GM23338 (cell line): ENCODE results near the gene MORN4. TPM values are rescaled to one million over a fixed set of nuclear protein-coding genes. Genes with fewer than 3 reads are reported as not detected.

Experiments used
- ATAC-seq: fragments of 200-7000 bp; cut with Tn5 transposase; 3 replicates; pipeline ENCODE4 v1.9.1; 2020
- DNase-seq: peaks from one replicate; pipeline ENCODE4 v3.0.0-alpha.2; 2015; ENCODE audit warnings: low spot score
- H2AFZ ChIP-seq: fragments of 200-600 bp; sonication (generic); 2 replicates; pipeline ENCODE4 v1.8.0; 2016; ENCODE audit warnings: antibody characterized with exemption, mild to moderate bottlenecking, moderate library complexity
- H3F3A ChIP-seq: fragments of 200-600 bp; sonication (generic); replicated peaks from 2 replicates; pipeline ENCODE4 v1.8.0; 2017; ENCODE audit warnings: antibody characterized with exemption, mixed run types, low read depth
- H3K27ac ChIP-seq: fragments of 200-600 bp; sonication (generic); 2 replicates; pipeline ENCODE4 v1.6.1; 2016; ENCODE audit warnings: low read depth
- H3K27me3 ChIP-seq: fragments of 200-600 bp; sonication (generic); 2 replicates; pipeline ENCODE4 v1.8.0; 2016; ENCODE audit warnings: mild to moderate bottlenecking, mixed run types, moderate library complexity; ENCODE audit not compliant: insufficient read depth
- H3K36me3 ChIP-seq: fragments of 200-600 bp; sonication (generic); 2 replicates; pipeline ENCODE4 v1.8.0; 2016; ENCODE audit warnings: mild to moderate bottlenecking; ENCODE audit not compliant: insufficient read depth
- H3K4me1 ChIP-seq: fragments of 200-600 bp; sonication (generic); 2 replicates; pipeline ENCODE4 v1.8.0; 2016; ENCODE audit warnings: mild to moderate bottlenecking, moderate library complexity; ENCODE audit not compliant: insufficient read depth
- H3K4me2 ChIP-seq: fragments of 200-600 bp; sonication (generic); 2 replicates; pipeline ENCODE4 v1.7.1; 2017; ENCODE audit warnings: mixed run types
- H3K4me3 ChIP-seq: fragments of 200-600 bp; sonication (generic); 2 replicates; pipeline ENCODE4 v1.6.1; 2016; ENCODE audit warnings: mixed run types
- H3K79me2 ChIP-seq: fragments of 200-600 bp; sonication (generic); replicated peaks from 2 replicates; pipeline ENCODE4 v1.8.0; 2017; ENCODE audit warnings: mild to moderate bottlenecking; ENCODE audit not compliant: insufficient read depth
- H3K9me2 ChIP-seq: fragments of 200-600 bp; sonication (generic); 2 replicates; pipeline ENCODE4 v1.8.0; 2017; ENCODE audit not compliant: insufficient read depth
- H4K20me1 ChIP-seq: fragments of 200-600 bp; sonication (generic); replicated peaks from 2 replicates; pipeline ENCODE4 v1.8.0; 2017; ENCODE audit warnings: mild to moderate bottlenecking; ENCODE audit not compliant: insufficient read depth
- H3K27ac Mint-ChIP-seq: 2 replicates; pipeline ENCODE4 v1.8.0; 2020; ENCODE audit warnings: inconsistent platforms, mild to moderate bottlenecking, moderate library complexity, mixed read lengths
- H3K27me3 Mint-ChIP-seq: 3 replicates; pipeline ENCODE4 v1.8.0; 2022; ENCODE audit warnings: low read depth, mild to moderate bottlenecking, moderate library complexity, mixed read lengths, inconsistent platforms; ENCODE audit not compliant: insufficient read depth, poor library complexity
- H3K36me3 Mint-ChIP-seq: 3 replicates; pipeline ENCODE4 v1.8.0; 2021; ENCODE audit warnings: low read depth, mild to moderate bottlenecking, inconsistent platforms, moderate library complexity, mixed read lengths
- H3K4me1 Mint-ChIP-seq: 3 replicates; pipeline ENCODE4 v1.8.0; 2020; ENCODE audit warnings: mild to moderate bottlenecking, inconsistent platforms, mixed read lengths
- H3K4me3 Mint-ChIP-seq: 3 replicates; pipeline ENCODE4 v1.8.0; 2021; ENCODE audit warnings: moderate library complexity, mild to moderate bottlenecking, inconsistent platforms, mixed read lengths
- H3K9me3 Mint-ChIP-seq: 3 replicates; pipeline ENCODE4 v1.8.0; 2020; ENCODE audit warnings: moderate library complexity, mild to moderate bottlenecking, inconsistent platforms, mixed read lengths
- CREB1 ChIP-seq: fragments of 250-450 bp; sonication (Bioruptor Pico); IDR thresholded peaks from 2 replicates; pipeline ENCODE4 v1.5.0; 2020; ENCODE audit warnings: low read depth, mild to moderate bottlenecking, moderate library complexity
- CTCF ChIP-seq, 2 experiments: fragments of 200-600 bp in 1 of 2; sonication (generic) in 1 of 2; conservative IDR thresholded peaks; 2 replicates each; pipeline versions ENCODE4 v1.5.1 to v1.6.1; 2016 to 2017; ENCODE audit warnings: antibody characterized with exemption in 2 of 2, low read depth in 2 of 2, mild to moderate bottlenecking in 2 of 2, moderate library complexity in 1 of 2
- ETS1 ChIP-seq: IDR thresholded peaks from 2 replicates; pipeline ENCODE4 v1.6.1; 2016; ENCODE audit warnings: antibody characterized with exemption
- EZH2 ChIP-seq: fragments of 200-600 bp; sonication (generic); IDR thresholded peaks from one replicate; pipeline ENCODE4 v1.8.0; 2017; ENCODE audit warnings: antibody characterized with exemption, mild to moderate bottlenecking, low read depth; ENCODE audit not compliant: unreplicated experiment
- EZH2phosphoT487 ChIP-seq: fragments of 200-600 bp; sonication (generic); IDR thresholded peaks from one replicate; pipeline ENCODE4 v1.8.1; 2018; ENCODE audit warnings: antibody characterized with exemption; ENCODE audit not compliant: unreplicated experiment
- JUNB ChIP-seq: IDR thresholded peaks from one replicate; pipeline ENCODE4 v1.6.1; 2016; ENCODE audit warnings: antibody characterized with exemption; ENCODE audit not compliant: unreplicated experiment
- NANOG ChIP-seq: IDR thresholded peaks from 2 replicates; pipeline ENCODE4 v1.6.1; 2016; ENCODE audit warnings: antibody characterized with exemption, borderline replicate concordance
- POLR2AphosphoS5 ChIP-seq: IDR thresholded peaks from 2 replicates; pipeline ENCODE4 v1.6.1; 2016; ENCODE audit warnings: antibody characterized with exemption, low read depth
- REST ChIP-seq: IDR thresholded peaks from one replicate; pipeline ENCODE4 v1.6.1; 2018; ENCODE audit warnings: antibody characterized with exemption; ENCODE audit not compliant: unreplicated experiment
- STAT1 ChIP-seq: IDR thresholded peaks from one replicate; pipeline ENCODE4 v1.6.1; 2016; ENCODE audit warnings: antibody characterized with exemption; ENCODE audit not compliant: unreplicated experiment
- ZNF114 ChIP-seq: fragments of 250-450 bp; sonication (Bioruptor Pico); IDR thresholded peaks from 2 replicates; pipeline ENCODE4 v1.5.0; 2020; ENCODE audit warnings: mild to moderate bottlenecking, moderate library complexity
- ZNF331 ChIP-seq: fragments of 250-450 bp; sonication (Bioruptor Pico); IDR thresholded peaks from 2 replicates; pipeline ENCODE4 v1.5.0; 2020; ENCODE audit warnings: low read depth, mild to moderate bottlenecking, moderate library complexity
- polyA plus RNA-seq: library from polyadenylated mRNA; unstranded; fragments of >200 nt; fragmentation: Nextera tagmentation; extraction: Ambion mirVana; gene quantifications from 2 replicates; pipeline ENCODE4 v1.2.1, GENCODE V29; 2016
- total RNA-seq: library from RNA; depleted of rRNA; stranded (reverse); fragments of >200 nt; shearing (Covaris generic); gene quantifications from 2 replicates; pipeline ENCODE4 v1.2.3, GENCODE V29; 2014
- TF ChIP-seq, protein P1 (sequence below): fragments of 250-450 bp; sonication (Bioruptor Pico); IDR thresholded peaks from 2 replicates; pipeline ENCODE4 v1.5.0; 2020; ENCODE audit warnings: mild to moderate bottlenecking, moderate library complexity

Gene MORN4
- total and polyA plus RNA-seq, 2 experiments from 2014 or later = 9.0 to 50.0 TPM

- Mint-ChIP-seq H3K36me3 (peaks cover 41% of the 10 kb centered on the region), H3K4me1 (peaks cover 25% of the 10 kb centered on the region)
- no peak for TF ChIP-seq REST
- TF ChIP-seq CTCF (conservative IDR thresholded peaks at IDR 0.05; ENCODE audit: low read depth in 2 of 2) = no peak
- no peak for TF ChIP-seq ZNF114 (CRISPR knock-in tag)
- TF ChIP-seq ZNF331 (CRISPR knock-in tag) = no peak
- no peak for TF ChIP-seq JUNB
- no peak for TF ChIP-seq EZH2phosphoT487
- TF ChIP-seq, protein P1, sequence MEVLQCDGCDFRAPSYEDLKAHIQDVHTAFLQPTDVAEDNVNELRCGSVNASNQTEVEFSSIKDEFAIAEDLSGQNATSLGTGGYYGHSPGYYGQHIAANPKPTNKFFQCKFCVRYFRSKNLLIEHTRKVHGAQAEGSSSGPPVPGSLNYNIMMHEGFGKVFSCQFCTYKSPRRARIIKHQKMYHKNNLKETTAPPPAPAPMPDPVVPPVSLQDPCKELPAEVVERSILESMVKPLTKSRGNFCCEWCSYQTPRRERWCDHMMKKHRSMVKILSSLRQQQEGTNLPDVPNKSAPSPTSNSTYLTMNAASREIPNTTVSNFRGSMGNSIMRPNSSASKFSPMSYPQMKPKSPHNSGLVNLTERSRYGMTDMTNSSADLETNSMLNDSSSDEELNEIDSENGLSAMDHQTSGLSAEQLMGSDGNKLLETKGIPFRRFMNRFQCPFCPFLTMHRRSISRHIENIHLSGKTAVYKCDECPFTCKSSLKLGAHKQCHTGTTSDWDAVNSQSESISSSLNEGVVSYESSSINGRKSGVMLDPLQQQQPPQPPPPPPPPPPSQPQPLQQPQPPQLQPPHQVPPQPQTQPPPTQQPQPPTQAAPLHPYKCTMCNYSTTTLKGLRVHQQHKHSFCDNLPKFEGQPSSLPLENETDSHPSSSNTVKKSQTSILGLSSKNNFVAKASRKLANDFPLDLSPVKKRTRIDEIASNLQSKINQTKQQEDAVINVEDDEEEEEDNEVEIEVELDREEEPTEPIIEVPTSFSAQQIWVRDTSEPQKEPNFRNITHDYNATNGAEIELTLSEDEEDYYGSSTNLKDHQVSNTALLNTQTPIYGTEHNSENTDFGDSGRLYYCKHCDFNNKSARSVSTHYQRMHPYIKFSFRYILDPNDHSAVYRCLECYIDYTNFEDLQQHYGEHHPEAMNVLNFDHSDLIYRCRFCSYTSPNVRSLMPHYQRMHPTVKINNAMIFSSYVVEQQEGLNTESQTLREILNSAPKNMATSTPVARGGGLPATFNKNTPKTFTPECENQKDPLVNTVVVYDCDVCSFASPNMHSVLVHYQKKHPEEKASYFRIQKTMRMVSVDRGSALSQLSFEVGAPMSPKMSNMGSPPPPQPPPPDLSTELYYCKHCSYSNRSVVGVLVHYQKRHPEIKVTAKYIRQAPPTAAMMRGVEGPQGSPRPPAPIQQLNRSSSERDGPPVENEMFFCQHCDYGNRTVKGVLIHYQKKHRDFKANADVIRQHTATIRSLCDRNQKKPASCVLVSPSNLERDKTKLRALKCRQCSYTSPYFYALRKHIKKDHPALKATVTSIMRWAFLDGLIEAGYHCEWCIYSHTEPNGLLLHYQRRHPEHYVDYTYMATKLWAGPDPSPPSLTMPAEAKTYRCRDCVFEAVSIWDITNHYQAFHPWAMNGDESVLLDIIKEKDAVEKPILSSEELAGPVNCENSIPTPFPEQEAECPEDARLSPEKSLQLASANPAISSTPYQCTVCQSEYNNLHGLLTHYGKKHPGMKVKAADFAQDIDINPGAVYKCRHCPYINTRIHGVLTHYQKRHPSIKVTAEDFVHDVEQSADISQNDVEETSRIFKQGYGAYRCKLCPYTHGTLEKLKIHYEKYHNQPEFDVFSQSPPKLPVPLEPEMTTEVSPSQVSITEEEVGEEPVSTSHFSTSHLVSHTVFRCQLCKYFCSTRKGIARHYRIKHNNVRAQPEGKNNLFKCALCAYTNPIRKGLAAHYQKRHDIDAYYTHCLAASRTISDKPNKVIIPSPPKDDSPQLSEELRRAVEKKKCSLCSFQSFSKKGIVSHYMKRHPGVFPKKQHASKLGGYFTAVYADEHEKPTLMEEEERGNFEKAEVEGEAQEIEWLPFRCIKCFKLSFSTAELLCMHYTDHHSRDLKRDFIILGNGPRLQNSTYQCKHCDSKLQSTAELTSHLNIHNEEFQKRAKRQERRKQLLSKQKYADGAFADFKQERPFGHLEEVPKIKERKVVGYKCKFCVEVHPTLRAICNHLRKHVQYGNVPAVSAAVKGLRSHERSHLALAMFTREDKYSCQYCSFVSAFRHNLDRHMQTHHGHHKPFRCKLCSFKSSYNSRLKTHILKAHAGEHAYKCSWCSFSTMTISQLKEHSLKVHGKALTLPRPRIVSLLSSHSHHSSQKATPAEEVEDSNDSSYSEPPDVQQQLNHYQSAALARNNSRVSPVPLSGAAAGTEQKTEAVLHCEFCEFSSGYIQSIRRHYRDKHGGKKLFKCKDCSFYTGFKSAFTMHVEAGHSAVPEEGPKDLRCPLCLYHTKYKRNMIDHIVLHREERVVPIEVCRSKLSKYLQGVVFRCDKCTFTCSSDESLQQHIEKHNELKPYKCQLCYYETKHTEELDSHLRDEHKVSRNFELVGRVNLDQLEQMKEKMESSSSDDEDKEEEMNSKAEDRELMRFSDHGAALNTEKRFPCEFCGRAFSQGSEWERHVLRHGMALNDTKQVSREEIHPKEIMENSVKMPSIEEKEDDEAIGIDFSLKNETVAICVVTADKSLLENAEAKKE (CRISPR knock-in tag) = no peak
- no peak for TF ChIP-seq NANOG
- TF ChIP-seq STAT1 = no peak
- TF ChIP-seq EZH2 = no peak
- no peak for TF ChIP-seq CREB1 (CRISPR knock-in tag)
- TF ChIP-seq ETS1 = no peak
- no peak for TF ChIP-seq POLR2AphosphoS5
These were observed 17.4 kb upstream of the MORN4 start for GRCh38 chr10:97650726-97651125.

More at GRCh38 chr10:97650726-97651125, 17.4 kb upstream of the MORN4 start:
- H3K4me3 Mint-ChIP-seq = no peak overlapping the region
- H3K27me3 Mint-ChIP-seq = no peaks in the 10 kb centered on the region
- no peak overlapping the region for H3K4me2 ChIP-seq
- H3K27me3 ChIP-seq = no peaks in the 10 kb centered on the region
- H3K4me3 ChIP-seq = no peak overlapping the region
- H3K27ac Mint-ChIP-seq = peak overlapping the region; percentile 64; the same call in 1 of the 2 replicates
- no peaks in the 10 kb centered on the region for H3K9me3 Mint-ChIP-seq
- H2AFZ ChIP-seq = no peak overlapping the region
- H3K36me3 ChIP-seq = peaks cover 34% of the 10 kb centered on the region
- H3K4me1 ChIP-seq = peaks cover 28% of the 10 kb centered on the region; the same call in 1 of the 2 replicates
- H3K27ac ChIP-seq = 0 out of 2 replicates have a peak overlapping the region, but pooled peaks have one; percentile 55
- no peaks in the 10 kb centered on the region; the same call in 1 of the 2 replicates for H3F3A ChIP-seq
- peaks cover 12% of the 10 kb centered on the region for H4K20me1 ChIP-seq
- no peaks in the 10 kb centered on the region for H3K9me2 ChIP-seq
- no peak for ATAC-seq
- no peak for DNase-seq
- H3K79me2 ChIP-seq = peaks cover 51% of the 10 kb centered on the region
